Retinal pigment epithelial cell (primary cell): ENCODE results near the gene LRCH1.

Source experiments
- DNase-seq: peaks from one replicate; pipeline ENCODE4 v3.0.0-alpha.2; 2010; ENCODE audit warnings: low read depth
- H3K4me3 ChIP-seq: 2 replicates; pipeline ENCODE4 v1.5.1; 2011; ENCODE audit warnings: mild to moderate bottlenecking, low read length, control low read depth, moderate library complexity
- TF ChIP-seq, protein P1 (sequence below): conservative IDR thresholded peaks from 2 replicates; pipeline ENCODE4 v1.5.1; 2011; ENCODE audit warnings: low read depth, low read length, control low read depth, inconsistent platforms

LRCH1 gene

DNA sequence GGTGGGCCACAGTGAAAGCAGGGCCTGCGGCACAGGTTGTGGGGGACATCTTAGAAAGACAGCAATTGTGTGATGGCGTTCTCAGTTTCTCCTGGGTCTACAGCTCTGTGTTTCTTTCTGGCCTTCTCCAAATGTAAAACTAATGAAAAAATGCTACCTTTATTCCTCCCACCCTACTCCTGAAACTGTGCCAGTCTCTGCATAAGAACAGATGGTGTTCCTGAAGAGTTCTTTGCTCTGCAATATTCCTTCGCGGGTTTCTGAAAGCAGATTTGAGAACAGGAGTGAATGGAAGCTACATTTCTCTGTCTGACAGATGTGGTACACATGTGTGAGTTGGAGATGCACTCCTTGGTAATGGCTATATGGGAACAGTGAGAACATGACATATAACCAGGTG is 18.0 kb upstream of the LRCH1 start:
- TF ChIP-seq, protein P1, sequence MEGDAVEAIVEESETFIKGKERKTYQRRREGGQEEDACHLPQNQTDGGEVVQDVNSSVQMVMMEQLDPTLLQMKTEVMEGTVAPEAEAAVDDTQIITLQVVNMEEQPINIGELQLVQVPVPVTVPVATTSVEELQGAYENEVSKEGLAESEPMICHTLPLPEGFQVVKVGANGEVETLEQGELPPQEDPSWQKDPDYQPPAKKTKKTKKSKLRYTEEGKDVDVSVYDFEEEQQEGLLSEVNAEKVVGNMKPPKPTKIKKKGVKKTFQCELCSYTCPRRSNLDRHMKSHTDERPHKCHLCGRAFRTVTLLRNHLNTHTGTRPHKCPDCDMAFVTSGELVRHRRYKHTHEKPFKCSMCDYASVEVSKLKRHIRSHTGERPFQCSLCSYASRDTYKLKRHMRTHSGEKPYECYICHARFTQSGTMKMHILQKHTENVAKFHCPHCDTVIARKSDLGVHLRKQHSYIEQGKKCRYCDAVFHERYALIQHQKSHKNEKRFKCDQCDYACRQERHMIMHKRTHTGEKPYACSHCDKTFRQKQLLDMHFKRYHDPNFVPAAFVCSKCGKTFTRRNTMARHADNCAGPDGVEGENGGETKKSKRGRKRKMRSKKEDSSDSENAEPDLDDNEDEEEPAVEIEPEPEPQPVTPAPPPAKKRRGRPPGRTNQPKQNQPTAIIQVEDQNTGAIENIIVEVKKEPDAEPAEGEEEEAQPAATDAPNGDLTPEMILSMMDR = no peak
- H3K4me3 ChIP-seq = no peak overlapping the region
- no peak for DNase-seq

DNA sequence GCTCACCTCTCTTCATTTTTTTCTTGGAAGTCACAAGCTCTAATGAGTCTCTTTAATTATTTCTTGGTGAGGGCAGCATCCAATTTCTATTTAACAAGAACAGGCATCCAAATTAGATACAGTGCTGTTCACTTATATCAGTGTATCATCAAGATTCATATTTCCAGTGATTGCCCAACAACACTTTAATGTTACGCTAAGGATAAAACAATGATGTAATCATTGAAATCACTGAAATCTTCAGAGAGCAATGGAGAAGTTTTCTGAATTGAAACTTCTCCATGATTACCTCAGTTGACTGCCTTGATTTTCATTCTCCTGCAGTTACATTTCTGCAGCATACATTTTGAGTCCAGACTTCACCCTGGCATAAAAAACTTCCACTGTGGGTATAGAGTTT is 17.1 kb upstream of the LRCH1 start:
- TF ChIP-seq, protein P1 = no peak
- no peak overlapping the region for H3K4me3 ChIP-seq
- DNase-seq = no peak

DNA sequence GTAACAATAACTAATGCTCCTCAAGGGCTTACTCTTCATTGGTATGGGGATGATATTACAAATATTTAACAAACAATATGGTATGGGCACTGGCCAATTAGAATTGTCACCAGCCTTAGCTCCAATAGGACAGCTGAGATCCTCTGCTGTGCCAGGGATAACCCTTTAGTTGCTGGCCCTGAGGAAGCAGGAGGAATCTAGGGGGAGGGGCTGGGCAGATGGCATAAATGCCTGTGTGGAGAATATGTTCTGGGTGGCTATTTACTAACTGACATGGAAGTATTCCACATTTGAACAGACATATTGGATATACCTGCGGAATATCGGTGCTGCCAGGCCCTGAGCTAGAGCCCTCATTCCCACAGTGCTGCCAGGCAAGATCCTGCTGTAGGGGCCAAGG is 16.6 kb upstream of the LRCH1 start:
- TF ChIP-seq, protein P1 = no peak
- DNase-seq = no peak
- H3K4me3 ChIP-seq = no peak overlapping the region

DNA sequence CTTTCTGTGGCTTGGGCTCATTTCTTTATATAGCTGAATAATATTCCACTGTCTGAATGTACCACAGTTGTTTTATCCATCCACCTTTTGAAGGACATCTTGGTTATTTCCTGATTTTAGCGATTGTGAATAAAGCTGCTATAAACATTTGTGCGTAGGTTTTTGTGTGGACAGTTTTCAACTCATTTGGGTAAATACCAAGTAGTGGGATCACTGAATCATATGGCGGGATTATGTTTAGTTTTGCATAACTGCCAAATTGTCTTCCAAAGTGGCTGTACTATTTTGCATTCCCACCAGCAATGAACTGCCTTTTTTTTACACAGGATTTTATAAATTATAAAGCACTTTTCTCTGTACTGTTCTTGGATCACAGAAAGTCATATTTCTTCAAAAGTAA is 13.7 kb upstream of the LRCH1 start:
- TF ChIP-seq, protein P1 = no peak
- no peak overlapping the region for H3K4me3 ChIP-seq
- no peak for DNase-seq

DNA sequence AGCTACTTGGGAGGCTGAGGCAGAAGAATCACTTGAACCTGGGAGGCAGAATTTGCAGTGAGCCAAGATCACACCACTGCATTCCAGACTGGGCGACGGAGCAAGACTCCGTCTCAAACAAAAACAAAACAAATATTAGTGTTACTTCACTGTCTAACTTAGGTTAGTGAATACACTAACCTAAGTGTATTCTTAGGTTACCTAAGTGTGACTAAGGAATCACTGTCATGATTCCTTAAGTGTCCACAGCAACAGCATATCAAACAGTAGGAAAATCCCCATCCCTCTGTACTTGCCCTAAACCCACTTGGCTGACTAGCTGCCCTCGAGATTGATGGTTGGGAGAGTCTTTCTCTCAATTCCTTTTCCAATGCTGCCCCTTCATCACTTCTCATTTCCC is 11.8 kb upstream of the LRCH1 start:
- TF ChIP-seq, protein P1 = no peak
- H3K4me3 ChIP-seq = no peak overlapping the region
- no peak for DNase-seq

DNA sequence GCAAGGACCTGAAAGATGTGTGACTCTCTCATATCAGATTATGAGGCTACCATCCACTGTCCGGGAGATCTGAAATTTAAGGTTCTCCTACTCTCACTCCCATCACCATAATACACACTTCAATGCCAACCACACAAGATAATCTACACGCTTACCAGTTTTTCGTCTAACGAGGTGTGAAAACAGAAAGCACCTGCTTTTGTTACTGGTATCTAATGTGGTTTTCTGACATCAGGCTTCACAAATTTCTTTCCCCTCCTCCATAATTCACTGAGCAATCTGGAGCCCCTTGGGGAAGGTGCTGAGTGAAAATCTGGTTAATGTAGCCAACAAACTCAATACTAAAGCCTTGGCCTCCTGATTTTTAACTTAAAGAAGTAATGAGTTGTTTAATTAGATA is 10.1 kb upstream of the LRCH1 start:
- no peak for DNase-seq
- TF ChIP-seq, protein P1 = no peak
- no peak overlapping the region for H3K4me3 ChIP-seq

DNA sequence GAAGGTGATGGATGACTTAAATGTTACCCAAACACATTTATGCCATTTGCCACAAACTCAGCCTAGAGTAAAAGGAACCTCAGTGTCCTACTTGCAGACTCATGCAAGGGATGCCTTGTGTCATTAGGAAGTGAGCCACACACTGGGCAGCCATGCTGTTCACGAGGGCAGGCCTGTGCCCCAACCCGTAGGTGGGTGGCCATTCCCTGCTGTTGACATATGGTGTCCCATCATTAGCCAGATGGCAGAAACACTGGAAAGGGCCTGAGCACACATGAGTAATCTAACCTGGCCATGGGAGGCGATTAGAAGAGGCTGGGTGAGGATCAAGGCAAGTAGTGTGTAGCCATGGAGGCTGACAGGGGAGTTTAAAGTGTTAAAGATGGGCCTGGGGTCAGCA is 9.7 kb upstream of the LRCH1 start:
- H3K4me3 ChIP-seq = no peak overlapping the region
- TF ChIP-seq, protein P1 = no peak
- DNase-seq = no peak
